Sigmoid colon (tissue), 7 donors: ENCODE measurements around the gene PCK2. TPM values are rescaled to one million over a fixed set of nuclear protein-coding genes. Genes with fewer than 3 reads are reported as not detected.

Source experiments
- DNase-seq: peaks from one replicate; pipeline ENCODE4 v3.0.0-alpha.2; 2019
- H3K27ac ChIP-seq, 4 donors: fragments of 200-600 bp; sonication (generic); one replicate each; pipeline ENCODE4 v1.5.1; 2016 to 2019; ENCODE audit warnings: mild to moderate bottlenecking in 1 of 4
- H3K27me3 ChIP-seq, 3 donors: fragments of 200-600 bp; sonication (generic); one replicate each; pipeline ENCODE4 v1.5.1; 2019; ENCODE audit warnings: mild to moderate bottlenecking in 1 of 3
- H3K36me3 ChIP-seq, 4 donors: fragments of 200-600 bp; sonication (generic); one replicate each; pipeline ENCODE4 v1.5.1; 2016 to 2019
- H3K4me1 ChIP-seq, 4 donors: fragments of 200-600 bp; sonication (generic); one replicate each; pipeline ENCODE4 v1.5.1; 2017 to 2019
- H3K4me3 ChIP-seq, 4 donors: fragments of 200-600 bp; sonication (generic); one replicate each; pipeline ENCODE4 v1.5.1; 2017 to 2019; ENCODE audit warnings: mild to moderate bottlenecking in 2 of 4, moderate library complexity in 1 of 4
- H3K9me3 ChIP-seq, 4 donors: fragments of 200-600 bp in 3 of 4; sonication (generic) in 3 of 4; one replicate each; pipeline versions ENCODE4 v1.5.1 to v1.6.1; 2013 to 2019
- EP300 ChIP-seq, 4 donors: sonication (generic); formaldehyde crosslinking; IDR thresholded peaks; one replicate each; pipeline ENCODE4 v1.6.1; 2017; ENCODE audit warnings: antibody characterized with exemption in 4 of 4
- POLR2A ChIP-seq, 2 donors: fragments of 450-650 bp; IDR thresholded peaks; one replicate each; pipeline ENCODE4 v1.6.1; 2016; ENCODE audit warnings: antibody characterized with exemption in 2 of 2, mild to moderate bottlenecking in 2 of 2, moderate library complexity in 2 of 2
- POLR2AphosphoS5 ChIP-seq, 4 donors: sonication (generic); formaldehyde crosslinking; IDR thresholded peaks; one replicate each; pipeline ENCODE4 v1.6.1; 2017; ENCODE audit warnings: antibody characterized with exemption in 4 of 4
- WGBS, 2 donors: extraction: QIAGEN DNeasy Blood & Tissue Kit; methylation state at CpG; one replicate each; pipeline ENCODE4 v1.1.7; 2013; 5-methylcytosine and 5-hydroxymethylcytosine counted together
- intact Hi-C: fragments of 100-400 bp; cut with DNase I; formaldehyde crosslinking; loops from one replicate; pipeline ENCODE4 v1.15.1; 2023
- polyA plus RNA-seq, 3 donors: library from polyadenylated mRNA; stranded (reverse); fragments of 200-250 nt; gene quantifications; one replicate each; pipeline ENCODE4 v1.2.3, GENCODE V29; 2013
- total RNA-seq, 4 donors: library from RNA; depleted of rRNA; stranded (reverse); fragments of >200 nt; gene quantifications; one replicate each; pipeline ENCODE4 v1.1.0, GENCODE V29; 2016
- TF ChIP-seq, protein P1 (sequence below), 4 experiments: fragments of 450-650 bp in 3 of 4; fragments of 200-600 bp in 1 of 4; IDR thresholded peaks; one replicate each; pipeline ENCODE4 v1.5.1; 2016 to 2019; ENCODE audit warnings: antibody characterized with exemption in 4 of 4, mild to moderate bottlenecking in 3 of 4, moderate library complexity in 2 of 4
- donor health status: healthy with polysubstance abuse.
- donor health status: Bipolar disorder and iron deficiency.
- donor health status: healthy.

Gene PCK2
- total and polyA plus RNA-seq, 7 donors, result 7.1 to 109 (median 12.2) TPM

DNA sequence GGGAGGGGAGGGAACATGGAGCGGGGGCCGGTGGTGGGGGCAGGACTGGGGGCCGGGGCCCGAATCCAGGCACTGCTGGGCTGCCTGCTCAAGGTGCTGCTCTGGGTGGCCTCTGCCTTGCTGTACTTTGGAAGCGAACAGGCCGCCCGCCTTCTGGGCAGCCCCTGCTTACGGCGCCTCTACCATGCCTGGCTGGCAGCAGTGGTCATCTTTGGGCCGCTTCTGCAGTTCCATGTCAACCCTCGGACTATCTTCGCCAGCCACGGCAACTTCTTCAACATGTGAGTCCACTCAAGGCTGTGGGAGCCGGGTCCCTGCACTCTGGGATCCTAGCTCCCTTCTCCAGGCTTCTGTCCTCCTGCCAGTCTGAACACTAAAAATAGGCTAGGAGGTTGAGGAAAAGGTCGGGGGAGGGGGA, 37.4 kb downstream of the PCK2 start:
- DNase-seq, result no peak
- peak overlapping the region in 2 of 4 donors; percentile 25 to 27 for H3K27ac ChIP-seq
- no peaks in the 10 kb centered on the region for H3K36me3 ChIP-seq
- 92% methylated on average over 15 of the region's 15 CpGs for WGBS, 2 donors
- no peak overlapping the region for H3K4me3 ChIP-seq
- no peaks in the 10 kb centered on the region for H3K9me3 ChIP-seq
- TF ChIP-seq POLR2AphosphoS5 (IDR thresholded peaks at IDR 0.05) (no peak), POLR2A (IDR thresholded peaks at IDR 0.05) (no peak), EP300 (IDR thresholded peaks at IDR 0.05) (no peak)
- TF ChIP-seq, protein P1, sequence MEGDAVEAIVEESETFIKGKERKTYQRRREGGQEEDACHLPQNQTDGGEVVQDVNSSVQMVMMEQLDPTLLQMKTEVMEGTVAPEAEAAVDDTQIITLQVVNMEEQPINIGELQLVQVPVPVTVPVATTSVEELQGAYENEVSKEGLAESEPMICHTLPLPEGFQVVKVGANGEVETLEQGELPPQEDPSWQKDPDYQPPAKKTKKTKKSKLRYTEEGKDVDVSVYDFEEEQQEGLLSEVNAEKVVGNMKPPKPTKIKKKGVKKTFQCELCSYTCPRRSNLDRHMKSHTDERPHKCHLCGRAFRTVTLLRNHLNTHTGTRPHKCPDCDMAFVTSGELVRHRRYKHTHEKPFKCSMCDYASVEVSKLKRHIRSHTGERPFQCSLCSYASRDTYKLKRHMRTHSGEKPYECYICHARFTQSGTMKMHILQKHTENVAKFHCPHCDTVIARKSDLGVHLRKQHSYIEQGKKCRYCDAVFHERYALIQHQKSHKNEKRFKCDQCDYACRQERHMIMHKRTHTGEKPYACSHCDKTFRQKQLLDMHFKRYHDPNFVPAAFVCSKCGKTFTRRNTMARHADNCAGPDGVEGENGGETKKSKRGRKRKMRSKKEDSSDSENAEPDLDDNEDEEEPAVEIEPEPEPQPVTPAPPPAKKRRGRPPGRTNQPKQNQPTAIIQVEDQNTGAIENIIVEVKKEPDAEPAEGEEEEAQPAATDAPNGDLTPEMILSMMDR (IDR thresholded peaks at IDR 0.05), result no peak
- peaks cover 0 to 11% (median 6%) of the 10 kb centered on the region in 4 donors for H3K4me1 ChIP-seq
- no peaks in the 10 kb centered on the region for H3K27me3 ChIP-seq
- intact Hi-C loops, result no loop called here

- H3K27me3 ChIP-seq, result no peaks in the 10 kb centered on the region
- WGBS, 2 donors, result 49 to 79% methylated on average over 24 of the region's 24 CpGs
- peaks cover 0 to 17% (median 12%) of the 10 kb centered on the region in 4 donors for H3K4me1 ChIP-seq
- no peak overlapping the region for H3K4me3 ChIP-seq
- DNase-seq, result no peak
- no peaks in the 10 kb centered on the region for H3K9me3 ChIP-seq
- no peak for TF ChIP-seq POLR2A (IDR thresholded peaks at IDR 0.05)
- H3K27ac ChIP-seq, result peak overlapping the region in 1 of 4 donors; percentile 25
- intact Hi-C loops, result no loop called here
- no peaks in the 10 kb centered on the region for H3K36me3 ChIP-seq
Observed at GRCh38 chr14:24132061-24132685, 38.1 kb downstream of the PCK2 start.

DNA sequence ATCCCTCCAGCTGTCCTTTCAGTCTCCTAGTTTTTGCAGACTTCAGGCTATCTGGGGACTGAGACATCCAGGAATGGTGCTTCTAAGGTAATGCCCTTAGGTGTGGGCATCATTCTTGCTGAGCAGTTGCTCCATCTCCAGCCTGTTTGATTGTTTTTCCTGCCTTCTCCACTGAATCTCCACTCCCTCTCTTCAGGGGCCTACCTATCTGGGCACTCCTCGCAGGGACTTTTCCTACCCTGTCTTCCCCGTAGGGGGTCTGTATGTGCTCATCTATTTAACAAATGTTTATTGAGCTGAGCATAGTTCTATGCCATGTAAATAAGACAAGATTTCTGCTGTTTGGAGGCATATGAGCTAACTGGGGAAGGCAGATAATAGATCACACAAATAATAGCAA, 38.9 kb downstream of the PCK2 start:
- TF ChIP-seq POLR2A (IDR thresholded peaks at IDR 0.05), result no peak
- TF ChIP-seq, protein P1 (IDR thresholded peaks at IDR 0.05), result no peak
- TF ChIP-seq EP300 (IDR thresholded peaks at IDR 0.05), result no peak
- H3K4me3 ChIP-seq, result no peak overlapping the region
- H3K9me3 ChIP-seq, result no peaks in the 10 kb centered on the region
- no peak for DNase-seq
- intact Hi-C loops, result no loop called here
- peaks cover under 1 to 6% (median 4%) of the 10 kb centered on the region in 4 donors for H3K36me3 ChIP-seq
- peaks cover 0 to 21% (median 19%) of the 10 kb centered on the region in 4 donors for H3K4me1 ChIP-seq
- H3K27ac ChIP-seq, result no peak overlapping the region
- H3K27me3 ChIP-seq, result no peaks in the 10 kb centered on the region
- WGBS, 2 donors, result 94% methylated on average over 2 of the region's 2 CpGs

DNA sequence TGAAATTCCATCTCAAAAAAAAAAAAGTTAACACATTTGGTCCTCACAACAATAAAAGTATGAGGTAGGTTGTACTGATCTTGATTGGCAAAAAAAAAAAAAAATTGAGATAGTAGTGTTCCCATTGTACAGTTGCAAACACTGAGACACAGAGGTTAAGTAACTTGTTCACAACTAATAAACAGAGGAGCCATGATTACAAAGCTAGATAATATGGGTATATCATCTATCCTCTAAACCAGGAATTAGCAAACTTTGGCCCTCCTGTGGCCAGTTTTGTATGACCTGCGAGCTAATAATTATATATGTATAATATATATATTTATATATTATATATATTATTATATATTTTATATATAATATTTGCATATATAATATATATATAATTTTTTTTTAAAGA, 39.6 kb downstream of the PCK2 start:
- H3K4me1 ChIP-seq, result peaks cover 0 to 25% (median 20%) of the 10 kb centered on the region in 4 donors
- peaks cover 8 to 14% (median 11%) of the 10 kb centered on the region in 4 donors for H3K36me3 ChIP-seq
- no peak for TF ChIP-seq POLR2AphosphoS5 (IDR thresholded peaks at IDR 0.05)
- TF ChIP-seq, protein P1 (IDR thresholded peaks at IDR 0.05), result no peak
- TF ChIP-seq EP300 (IDR thresholded peaks at IDR 0.05), result no peak
- TF ChIP-seq POLR2A (IDR thresholded peaks at IDR 0.05), result no peak
- H3K27ac ChIP-seq, result no peak overlapping the region
- DNase-seq, result no peak
- no peaks in the 10 kb centered on the region for H3K27me3 ChIP-seq
- intact Hi-C loops, result no loop called here
- WGBS, 2 donors, result 91 to 96% methylated on average over 1 of the region's 1 CpG
- no peaks in the 10 kb centered on the region for H3K9me3 ChIP-seq
- no peak overlapping the region for H3K4me3 ChIP-seq

GRCh38 chr14:24135584-24135833, 41.4 kb downstream of the PCK2 start:
- TF ChIP-seq EP300 (IDR thresholded peaks at IDR 0.05), result no peak
- TF ChIP-seq, protein P1 (IDR thresholded peaks at IDR 0.05), result no peak
- no peak for TF ChIP-seq POLR2A (IDR thresholded peaks at IDR 0.05)
- TF ChIP-seq POLR2AphosphoS5 (IDR thresholded peaks at IDR 0.05), result no peak
- intact Hi-C loops, result loop anchor here (5.0 kb wide), 1 partner anchor 578 kb away; the partner anchor contains the start of gene THTPA
- Histone ChIP-seq H3K9me3 (no peaks in the 10 kb centered on the region), H3K27me3 (no peaks in the 10 kb centered on the region), H3K4me3 (peak overlapping the region; percentile 85 to 99 (median 96)), H3K36me3 (peaks cover 14 to 24% (median 17%) of the 10 kb centered on the region in 4 donors), H3K27ac (peak overlapping the region; percentile 93 to 95 (median 94)), H3K4me1 (peaks cover 0 to 41% (median 32%) of the 10 kb centered on the region in 4 donors)
- DNase-seq, result no peak
- WGBS, 2 donors, result 3 to 8% methylated on average over 9 of the region's 9 CpGs
